HG02678 (cell line): ENCODE data around the gene GABRG3.

Experiments used
- ATAC-seq: cut with Tn5 transposase; IDR thresholded peaks from one replicate; pipeline ENCODE4 v1.9.1; 2021; ENCODE audit warnings: mild to moderate bottlenecking, moderate library complexity; ENCODE audit not compliant: unreplicated experiment

Gene GABRG3

DNA sequence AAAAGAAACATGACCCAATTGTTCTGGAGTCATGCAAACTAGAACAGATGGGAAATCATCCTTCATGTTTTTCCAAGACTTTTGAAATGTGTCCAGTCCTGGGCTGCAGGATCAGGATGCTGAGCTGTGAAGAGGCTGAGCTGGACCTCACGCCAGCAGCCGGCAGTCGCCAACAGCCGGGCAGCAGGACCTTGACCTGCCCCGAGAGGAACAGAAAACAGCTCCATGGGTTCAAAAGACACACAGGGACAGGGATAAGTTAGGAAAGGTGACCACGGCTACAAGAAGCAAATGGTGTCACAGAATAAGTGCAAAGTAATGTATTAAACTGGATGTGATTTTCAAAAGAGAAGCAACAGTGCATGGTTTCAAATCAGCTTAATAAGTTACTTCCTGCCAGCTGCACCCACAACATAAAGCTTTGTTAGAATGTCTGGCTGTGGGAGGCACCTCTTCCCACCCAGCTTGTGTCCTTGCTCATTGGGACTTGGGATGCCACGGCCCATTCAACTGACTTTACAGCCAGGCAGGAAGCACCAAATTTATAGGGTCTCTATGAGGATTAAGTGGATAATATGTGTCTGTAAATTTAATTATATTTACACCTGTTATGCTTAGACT, 266.4 kb downstream of the GABRG3 start:
- no peak for ATAC-seq

DNA sequence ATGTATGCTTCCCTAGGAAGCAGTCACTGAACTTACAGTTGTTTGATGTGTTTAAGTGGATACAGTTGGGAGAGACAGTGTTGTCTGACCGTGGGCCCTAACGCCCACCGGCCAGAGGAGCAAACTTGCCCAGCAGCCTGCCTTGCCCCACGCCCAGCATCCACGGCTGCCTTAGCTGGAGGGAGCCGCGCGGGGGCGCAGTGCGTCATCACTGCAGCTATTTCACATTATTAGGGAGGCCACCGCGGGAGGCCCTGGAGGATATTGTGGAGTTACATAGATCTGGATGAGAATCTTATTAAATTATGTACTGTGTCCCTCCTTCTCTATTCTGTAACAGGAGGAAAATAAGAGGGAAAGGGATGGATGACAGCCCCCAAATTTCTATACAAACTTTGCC, 267.2 kb downstream of the GABRG3 start:
- ATAC-seq: no peak

DNA sequence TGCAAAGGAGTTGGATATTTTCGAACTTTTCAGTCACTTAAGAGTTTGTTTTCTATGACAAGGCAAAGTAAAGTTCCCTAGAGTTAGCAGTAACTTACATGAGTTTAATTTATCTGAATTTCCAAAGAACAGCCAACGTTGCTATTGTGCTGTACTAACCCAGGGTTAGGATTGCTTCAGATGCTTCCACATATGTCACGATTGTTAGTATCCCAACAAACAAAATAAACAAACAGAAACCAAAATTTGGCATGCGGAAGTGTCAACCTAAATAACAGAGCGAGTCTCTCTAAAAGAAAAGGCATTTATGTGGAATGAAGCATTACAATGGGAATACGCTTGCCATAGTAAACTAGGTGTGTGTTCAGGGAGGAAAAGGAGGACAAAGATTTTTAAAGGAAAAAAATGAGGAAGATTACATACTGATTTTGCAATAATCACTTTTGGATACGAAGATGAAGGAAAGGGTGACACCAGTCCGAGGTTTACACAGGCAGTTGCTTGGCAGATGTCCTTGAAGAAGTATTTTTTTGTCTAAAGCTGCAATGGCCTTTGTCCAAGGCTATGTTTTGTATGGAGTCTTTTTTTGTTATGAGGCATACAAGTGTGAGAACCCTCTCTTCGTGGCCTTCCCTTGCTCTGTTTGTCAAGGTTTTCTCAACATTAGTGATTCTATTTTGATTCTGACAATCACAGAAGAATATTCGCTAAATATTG, 267.9 kb downstream of the GABRG3 start:
- ATAC-seq: no peak

DNA sequence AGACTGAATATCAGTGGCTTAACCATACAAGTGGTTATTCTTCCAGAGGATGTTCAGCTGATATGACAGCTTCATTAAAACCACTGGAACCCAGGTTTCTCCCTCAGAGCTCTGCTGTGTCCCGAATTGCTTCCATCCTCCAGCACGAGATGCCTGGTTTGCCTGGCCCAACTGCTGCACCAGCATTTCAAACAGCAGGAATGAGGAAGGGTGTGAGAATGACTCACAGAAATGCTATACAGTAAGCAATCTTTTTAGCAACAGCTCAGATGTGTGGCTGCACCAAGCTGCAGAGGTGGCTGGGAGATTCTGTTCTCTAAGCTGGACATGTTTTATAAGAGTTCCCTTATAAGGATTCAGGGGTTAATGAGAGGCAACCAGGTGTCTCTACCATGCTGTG, 271.0 kb downstream of the GABRG3 start:
- no peak for ATAC-seq

DNA sequence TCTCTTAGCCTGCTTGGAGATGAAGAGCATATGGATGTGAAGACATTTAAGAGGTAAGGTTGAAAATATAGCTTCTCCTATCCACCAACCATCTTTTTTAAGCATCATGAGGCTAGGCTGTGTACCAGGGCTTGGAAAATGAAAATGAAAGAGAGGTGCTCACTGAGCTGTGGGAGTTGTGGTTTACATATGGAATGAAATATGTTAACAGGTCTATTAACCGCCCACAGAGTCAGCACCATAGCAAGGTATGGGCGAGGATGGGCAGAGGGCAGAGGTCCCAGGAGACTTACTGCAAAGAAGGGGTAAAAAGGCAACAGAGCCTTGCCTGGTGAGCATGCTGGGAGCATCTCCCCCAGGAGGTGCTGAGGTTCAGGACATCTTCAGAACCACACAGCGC, 273.1 kb downstream of the GABRG3 start:
- no peak for ATAC-seq

DNA sequence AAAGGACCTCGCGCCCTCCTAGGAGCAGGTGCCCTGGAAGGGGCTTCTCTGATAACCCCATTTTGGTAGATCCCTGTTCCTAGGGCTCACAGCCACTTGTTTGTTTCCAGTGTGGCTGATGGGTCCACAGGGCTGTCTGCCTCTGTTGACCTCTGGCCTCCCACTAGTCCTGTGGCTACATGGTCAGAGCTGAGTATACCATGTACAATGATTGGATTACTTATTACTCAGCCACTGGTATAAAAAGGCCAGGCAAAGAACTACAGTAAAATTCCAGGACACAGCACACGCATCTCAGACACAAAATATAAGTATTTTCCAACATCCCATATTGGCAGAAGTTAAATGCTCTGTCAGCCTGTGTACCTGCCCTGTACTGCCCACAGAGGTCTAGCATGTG, 277.3 kb downstream of the GABRG3 start:
- no peak for ATAC-seq

DNA sequence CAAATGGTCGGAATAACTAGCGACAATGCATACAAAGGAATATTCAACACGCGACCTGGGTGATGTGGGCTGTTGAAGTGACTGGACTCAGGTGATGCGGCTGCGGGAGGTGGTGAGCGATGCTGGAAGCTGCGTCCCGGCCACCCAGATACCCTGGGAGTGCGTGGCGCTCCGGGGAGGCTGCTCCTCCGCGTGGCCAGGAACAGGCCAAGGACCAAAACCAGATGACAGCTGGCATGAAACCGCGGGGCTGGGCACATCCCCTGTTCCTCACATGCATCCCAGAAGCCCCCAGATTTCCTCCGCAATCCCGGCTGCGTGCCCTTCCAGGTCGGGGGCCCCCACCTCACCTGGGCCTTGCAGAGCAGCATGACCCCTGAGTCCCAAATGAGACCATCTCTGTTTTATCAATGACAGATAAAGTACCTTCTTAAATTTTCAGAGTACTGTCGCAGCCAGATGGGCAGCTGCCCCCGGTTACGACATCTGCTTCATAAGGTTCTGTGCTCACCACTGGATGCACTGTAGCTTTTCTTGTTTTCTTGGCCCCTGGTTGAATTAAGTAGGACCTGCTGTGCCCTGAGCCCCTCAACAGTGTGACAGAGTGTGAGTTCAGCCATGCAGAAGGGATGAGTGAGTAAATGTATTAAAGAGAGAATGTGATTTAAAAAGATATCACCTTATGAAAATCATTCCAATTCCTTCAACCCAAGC, 278.2 kb downstream of the GABRG3 start:
- no peak for ATAC-seq

DNA sequence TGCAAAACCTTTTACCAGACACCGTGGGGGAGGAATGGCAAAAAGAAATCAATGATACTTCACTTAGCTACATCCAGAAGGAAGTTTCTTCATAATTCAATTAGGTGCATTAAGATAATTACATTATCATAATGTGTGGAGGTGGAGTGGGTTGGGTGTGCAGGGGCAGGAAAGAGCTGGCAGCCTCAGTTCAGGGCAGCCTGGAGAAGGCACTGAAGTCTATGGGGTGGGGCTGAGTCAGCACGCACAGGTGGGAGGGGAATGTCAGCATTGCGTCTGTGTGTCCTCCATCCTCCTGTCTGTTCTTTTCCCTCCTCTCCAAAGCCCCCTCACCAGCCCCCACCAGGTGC, 278.8 kb downstream of the GABRG3 start:
- ATAC-seq: no peak

DNA sequence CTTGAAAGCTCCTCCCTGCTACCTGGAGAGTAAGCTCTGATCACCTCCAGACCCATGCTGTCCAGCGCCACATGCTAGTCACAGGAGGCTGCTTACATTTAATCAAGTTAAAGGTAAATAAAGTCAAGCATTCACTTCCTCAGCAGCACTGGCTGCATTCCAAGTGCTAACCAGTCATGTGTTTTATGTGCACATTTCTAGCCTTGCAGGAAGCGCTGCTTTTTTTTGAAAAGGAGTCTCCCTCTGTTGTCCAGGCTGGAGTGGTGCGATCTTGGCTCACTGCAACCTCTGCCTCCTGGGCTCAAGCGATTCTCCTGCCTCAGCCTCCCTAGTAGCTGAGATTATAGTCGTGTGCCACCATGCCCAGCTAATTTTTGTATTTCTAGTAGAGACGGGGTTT, 279.2 kb downstream of the GABRG3 start:
- no peak for ATAC-seq

DNA sequence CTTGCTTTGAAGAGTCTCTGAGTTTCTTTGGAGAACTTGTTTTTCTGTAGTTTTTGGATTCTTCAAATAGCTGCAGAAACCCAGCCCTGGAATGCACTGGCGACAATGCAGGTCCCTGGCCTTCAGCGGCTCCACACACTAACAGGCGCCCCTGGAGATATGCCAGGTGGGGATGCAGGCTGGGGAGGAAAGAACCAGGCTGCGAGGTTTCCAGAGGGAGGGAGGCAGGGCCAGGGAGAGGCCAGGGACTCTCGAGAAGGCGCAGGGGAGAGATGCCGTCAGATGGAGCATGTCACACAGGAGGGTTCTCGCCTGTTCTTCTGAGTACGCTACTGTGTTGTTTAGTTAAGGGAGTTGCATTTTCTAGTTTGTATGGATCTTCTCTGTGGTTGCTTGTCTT, 283.1 kb downstream of the GABRG3 start:
- ATAC-seq: no peak

DNA sequence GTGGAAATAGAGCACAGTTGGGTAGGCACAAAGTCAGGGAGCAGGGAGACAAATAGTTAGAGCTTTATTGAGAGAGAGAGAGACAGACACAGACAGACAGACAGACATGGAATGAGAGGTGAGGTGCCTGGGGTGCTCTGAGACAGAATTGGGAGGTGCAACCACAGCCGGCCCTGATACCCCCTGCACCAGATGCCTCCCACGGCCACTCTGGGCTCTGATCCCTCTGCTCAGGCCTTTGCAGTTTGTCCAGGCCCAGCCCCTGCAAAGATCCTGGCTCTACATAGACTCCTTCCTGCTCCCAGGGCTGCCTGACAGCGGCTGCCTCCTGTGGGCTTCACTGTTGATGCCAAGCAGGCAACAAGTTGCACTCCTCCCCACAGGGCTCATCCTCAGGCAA, 283.8 kb downstream of the GABRG3 start:
- ATAC-seq: no peak

DNA sequence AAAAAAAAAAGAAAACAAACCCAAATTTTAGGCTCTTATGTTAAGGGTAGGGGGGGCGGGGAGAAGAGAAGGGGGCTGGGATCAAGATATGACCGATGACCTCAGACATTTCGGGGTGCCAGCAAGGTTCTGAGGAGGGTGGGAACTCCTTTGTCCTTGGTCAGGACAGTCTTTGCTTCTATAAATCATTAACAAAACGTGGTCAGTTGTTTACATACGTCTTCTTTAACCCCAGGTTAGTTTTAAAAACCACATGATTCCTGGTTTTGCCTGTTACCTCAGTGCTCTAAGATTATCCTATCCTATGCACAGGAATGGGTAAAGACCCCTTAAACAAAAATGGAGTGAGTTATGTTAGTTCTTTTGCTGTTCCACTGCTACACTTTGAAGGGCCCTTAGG, 285.5 kb downstream of the GABRG3 start:
- ATAC-seq: no peak

DNA sequence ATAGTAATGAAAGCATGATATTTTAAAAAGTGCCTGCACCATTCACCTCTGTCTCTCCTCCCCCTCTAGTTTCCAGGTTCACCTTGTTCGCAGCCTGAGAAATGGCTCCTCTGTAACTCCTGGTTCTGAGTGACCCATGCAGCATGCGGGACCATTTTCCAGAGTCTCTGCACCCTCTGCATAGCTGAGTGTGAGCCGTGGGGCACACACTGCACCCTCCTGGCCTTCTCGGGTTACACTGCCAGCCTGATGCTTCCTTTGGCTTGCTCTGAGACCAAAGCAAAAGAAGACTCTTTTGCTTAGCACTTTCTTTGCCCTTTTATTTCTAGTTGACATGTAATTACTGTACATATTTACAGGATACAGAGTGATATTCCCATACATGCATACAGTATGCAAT, 287.3 kb downstream of the GABRG3 start:
- no peak for ATAC-seq

DNA sequence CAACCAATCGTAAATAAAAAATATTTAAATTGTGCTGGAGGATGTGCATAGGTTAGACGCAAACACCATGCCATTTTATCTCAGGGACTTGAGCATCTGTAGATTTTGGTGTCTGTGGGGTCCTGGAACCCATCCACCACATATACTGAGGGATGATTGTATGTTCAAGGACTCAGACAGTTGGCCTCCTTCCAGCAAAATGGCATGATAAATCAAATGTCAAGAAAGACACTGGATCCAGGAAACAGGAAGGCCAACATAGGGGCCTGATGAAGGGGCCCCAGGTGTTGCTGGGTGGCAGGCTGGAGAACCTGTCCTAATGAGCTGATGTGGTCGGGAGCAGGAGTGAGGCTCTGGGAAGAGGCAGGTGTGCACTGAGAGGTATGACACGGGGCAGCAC, 289.5 kb downstream of the GABRG3 start:
- no peak for ATAC-seq

DNA sequence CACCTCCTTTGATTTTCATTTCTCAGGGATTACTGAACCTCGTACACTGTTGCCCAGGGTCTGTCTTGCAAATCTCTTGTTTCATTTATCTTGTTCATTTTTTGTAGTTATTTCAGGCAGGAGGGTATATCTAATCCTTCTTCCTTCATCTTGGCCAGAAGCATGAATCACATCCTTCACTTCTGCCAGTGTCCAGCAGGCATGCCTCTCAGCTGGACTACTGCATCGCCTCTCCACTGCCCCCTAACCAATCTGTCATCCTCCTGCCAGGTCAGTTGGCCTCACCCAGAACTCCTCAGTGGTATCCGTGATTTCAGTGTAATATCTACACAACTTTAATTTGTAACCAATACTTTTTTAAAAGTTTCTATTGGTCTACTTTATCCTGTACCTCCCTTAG, 297.9 kb downstream of the GABRG3 start:
- no peak for ATAC-seq

DNA sequence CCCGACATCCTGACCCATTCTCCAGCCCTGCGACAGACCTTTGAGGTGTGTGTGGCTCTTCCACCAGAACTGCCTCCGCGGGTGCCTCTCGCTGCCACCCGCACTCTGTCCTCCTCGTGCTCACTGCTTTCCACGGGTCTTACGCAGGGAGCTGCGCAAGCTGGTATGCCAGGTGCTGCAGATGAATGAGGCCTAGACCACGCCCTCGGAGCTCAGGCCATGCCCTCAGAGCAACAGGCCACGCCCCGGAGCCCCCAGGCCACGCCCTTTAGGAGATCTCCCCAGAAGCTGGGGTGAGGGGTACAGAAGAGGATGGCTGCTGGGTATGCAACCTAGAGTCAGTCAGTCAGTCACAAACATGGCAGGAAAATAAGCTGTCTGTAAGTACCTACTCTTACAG, 300.3 kb downstream of the GABRG3 start:
- no peak for ATAC-seq

DNA sequence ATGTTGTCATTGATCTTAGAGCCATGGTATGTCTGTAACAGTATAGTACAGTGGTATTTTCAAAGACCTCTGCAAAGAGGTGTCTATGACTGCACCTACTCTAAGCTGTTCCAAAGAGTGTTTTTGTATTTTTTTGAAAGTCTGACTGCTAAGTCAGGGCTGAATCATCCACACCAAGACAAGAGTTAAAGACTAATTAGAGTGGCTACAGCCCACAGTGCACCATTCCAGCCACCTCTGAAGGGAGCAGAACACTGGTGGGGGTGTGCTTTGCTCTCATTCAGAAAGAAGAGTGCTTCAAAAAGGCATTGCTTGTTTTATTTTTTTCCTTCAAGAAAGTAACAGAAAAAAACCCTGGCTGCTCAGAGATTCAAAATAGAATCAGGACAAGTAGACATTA, 301.4 kb downstream of the GABRG3 start:
- no peak for ATAC-seq

DNA sequence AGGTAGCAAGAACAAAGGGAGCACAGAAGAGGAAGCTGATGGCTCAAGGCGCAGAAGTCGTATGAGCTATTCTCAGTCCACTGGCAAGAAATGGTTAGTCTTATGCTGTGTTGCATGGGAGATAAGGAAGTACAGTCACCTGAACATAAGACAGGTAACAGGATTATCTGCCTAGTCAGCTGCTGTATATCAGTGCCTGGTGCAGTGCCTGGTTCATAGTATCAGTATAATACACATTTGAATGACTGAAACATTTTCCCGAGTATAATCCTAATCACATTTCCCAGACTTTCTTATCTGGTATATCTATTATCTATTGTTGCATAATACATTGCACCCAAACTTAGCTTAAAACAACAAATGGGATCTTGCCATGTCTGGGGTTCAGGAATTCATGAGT, 302.5 kb downstream of the GABRG3 start:
- no peak for ATAC-seq

DNA sequence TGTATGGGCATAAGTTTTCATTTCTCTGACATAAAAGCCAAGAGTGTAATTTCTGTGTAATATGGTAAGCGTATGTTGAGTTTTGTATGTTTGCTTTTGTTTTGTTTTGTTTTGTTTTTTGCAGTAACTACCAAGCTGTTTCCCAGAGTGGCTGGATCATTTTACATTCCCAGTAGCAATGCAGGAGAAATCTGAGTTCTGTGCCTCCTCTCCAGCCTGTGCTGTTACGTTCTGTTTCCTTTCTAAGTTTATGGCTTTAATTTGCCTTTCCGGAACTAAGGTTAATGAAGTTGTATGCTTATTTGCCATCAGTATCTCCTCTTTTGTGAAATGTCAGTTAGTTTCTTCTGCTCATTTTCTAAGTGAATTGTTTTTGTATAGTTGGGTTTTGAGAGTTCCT, 307.8 kb downstream of the GABRG3 start:
- no peak for ATAC-seq

DNA sequence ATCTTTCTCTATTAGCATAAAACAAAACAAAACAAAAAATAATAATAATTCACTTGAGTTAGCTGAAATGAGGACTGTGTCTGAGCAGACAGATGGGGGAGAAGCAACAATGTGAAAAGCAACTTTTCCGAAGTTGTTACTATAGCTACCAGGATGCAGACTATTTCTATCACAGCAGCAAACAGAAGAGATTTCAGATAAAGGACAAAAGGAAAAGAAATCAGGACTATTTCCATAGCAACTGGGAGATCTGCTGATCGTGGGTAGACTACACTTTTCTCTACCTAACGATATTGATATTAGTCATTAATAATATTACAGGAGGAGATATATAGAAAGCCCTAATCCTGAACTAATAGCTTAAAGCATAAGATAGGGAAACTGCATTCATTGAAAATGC, 321.7 kb downstream of the GABRG3 start:
- ATAC-seq: no peak

DNA sequence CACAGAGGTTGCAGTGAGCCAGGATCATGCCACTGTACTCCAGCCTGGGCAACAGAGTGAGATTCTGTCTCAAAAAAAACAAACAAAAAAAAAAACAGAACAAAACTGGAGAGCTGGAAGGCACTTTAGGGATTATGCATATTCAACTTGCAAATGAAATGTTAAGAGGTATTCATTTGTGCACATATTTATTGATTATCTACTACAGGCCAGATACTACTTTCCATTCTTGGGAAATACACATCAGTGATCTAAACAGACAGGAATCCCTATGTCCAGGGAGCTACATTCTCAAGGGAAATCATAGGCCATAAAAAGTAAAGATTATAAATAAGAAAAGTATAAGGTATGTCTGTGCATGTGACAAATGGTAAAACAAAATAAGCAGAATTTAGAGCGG, 322.6 kb downstream of the GABRG3 start:
- ATAC-seq: no peak

DNA sequence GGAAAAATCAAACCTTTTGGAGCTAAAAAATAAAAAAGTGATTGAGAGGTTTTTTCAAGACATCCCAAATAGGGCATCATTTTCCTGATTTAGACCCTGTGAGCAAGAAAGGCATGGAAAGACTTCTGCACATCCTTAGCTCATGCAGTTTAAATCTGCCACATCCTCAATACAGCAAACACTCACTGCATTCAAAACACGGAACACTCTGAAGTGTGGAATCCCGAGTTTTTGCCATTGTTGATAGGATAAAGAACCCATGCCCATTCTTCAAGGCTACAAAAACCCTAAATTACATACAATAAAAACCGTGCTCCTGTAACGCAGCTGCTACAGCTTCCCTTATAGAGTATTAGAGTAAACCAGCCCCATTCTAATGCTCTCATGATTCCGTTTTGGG, 346.8 kb downstream of the GABRG3 start:
- no peak for ATAC-seq

DNA sequence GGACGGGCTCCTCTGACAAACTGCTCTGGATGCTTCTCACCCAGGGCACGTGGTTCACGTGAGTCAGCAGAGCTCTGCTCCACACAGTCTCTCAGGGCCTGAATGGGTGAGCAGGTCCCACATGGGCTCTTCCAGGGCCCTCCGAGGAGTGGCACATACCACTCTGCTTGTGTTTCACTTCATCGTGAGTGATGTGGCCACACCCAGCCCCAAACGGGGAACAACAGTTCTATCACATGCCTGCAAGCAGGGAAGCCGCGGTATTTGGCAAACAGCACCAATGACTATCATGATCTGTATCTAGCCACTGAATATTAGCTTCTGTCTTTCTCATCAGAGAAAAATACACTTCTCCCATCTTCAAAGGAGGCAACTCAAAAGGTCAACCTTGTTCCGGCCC, 352.8 kb downstream of the GABRG3 start:
- no peak for ATAC-seq
